GM18519 (cell line): ENCODE measurements around the gene C6orf136.
A peak's percentile ranks its signal among the peaks of the same experiment; 100 is the strongest.

ENCODE experiments used
- ATAC-seq: cut with Tn5 transposase; IDR thresholded peaks from one replicate; pipeline ENCODE4 v1.9.1; 2021; ENCODE audit warnings: mild to moderate bottlenecking, moderate library complexity; ENCODE audit not compliant: unreplicated experiment, low FRiP score

The C6orf136 gene

DNA sequence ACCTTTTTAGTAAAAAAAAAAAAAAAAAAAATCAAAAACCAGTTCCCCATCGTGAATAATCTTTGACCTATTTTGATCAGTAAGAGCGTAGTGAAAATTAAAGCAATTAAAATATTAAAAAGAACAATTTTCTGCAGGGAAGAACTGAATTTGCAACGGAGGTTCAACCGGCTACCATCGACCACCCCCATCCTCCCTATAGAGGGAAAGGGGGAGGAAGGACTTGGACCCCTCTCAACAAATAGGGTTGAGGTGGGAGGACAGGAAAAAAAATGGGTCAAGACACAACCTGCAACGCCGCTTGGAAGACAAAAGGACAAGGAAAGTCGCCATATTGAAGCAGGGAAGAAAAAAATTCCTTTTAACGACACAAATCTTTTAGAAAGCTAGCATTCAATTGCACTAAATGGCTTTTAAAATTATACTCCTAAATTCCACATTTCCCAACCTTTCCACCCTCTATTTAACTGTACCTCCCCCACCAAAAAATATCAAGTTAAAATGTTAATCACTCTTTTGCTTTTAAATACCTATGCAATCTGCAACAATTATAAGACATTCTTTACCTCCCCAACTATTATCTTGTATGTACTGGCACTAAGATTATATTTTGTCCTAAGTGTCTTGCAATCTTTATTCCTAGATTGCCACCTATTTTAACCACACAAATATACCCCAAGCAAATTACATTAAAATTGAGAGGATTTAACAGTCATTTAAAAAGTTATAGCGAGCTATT is 31.5 kb upstream of the C6orf136 start:
- no peak for ATAC-seq

DNA sequence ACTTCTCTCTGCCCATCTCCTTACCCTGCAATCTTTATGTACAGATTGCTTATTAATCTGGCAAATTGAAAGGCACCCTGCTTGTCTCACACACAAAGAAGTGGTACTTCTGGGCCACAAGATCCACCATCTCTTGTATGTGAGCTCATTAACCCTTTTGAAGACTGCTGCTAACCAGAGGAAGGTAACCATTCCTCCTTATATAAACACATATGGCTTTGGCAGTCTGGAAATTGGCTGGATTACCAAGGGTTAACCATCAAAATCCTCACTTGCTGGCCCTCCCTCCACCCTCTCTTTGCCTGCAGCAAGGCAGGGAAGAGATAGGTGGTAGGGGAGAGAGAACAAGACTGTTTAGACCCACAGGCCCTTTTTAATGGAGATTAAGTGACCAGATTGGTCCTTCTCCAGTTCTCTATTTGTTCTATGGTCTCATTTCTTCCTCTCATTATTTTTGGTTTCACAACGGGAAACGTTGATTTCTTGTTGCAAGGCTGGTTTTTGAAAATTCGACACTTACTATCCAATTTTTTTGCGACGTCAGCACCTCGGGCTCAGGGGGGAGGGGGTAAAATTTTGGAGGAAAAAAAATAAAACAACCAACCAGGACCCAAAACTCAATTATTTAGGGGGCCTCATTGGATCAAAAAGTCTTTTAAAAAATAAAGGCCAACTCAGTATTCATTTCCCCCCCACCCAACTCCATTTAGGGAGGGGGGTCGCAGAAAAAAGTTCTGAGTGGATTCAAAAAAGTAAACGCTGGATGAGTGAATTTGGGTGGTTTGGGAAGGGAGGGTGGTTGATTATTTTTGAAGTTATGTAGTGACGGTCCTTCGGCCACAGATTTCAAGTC is 30.7 kb upstream of the C6orf136 start:
- ATAC-seq: no peak

DNA sequence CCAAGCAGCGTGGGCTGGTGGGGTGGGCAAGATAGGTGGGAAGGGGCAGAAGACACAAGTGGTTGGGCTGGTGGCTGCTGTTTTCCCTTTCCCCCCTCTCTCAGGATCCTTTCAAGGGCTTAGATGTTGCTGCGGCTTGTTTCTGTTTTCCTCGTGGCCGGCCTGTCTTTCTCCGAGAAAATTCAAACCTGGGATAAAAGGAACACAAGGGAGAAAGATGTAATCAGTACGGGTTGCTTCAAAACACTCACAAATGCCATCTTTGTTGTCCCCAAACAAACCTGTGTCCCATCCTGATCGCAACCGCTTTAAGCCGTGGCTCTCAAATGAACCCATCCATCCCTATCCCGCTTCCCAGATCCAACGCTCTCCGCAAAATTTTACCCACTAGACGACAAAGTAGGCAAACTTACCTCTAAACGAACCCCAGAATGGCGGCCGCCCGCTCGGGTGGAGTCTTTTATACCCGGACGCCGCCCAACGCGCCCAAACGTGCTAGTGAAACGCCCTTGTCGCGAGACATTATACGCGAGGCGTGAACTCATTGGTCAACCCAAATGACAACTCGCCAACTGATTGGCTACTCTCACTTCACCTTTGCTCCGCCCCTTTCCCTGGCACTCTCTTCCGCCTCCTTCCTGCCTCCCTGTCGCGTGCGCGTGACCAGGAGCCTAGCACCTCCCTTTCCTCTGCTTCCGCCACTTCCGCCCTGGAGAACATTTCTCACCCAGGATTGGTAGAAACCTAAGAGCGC is 29.9 kb upstream of the C6orf136 start, which contains the start of gene PPP1R10:
Gene PPP1R10 (minus strand): TSS at position 433 of the 754 bp plus-strand sequence. CDS start 7,299 bp downstream, outside the sequence.
- ATAC-seq: peak; percentile 56

DNA sequence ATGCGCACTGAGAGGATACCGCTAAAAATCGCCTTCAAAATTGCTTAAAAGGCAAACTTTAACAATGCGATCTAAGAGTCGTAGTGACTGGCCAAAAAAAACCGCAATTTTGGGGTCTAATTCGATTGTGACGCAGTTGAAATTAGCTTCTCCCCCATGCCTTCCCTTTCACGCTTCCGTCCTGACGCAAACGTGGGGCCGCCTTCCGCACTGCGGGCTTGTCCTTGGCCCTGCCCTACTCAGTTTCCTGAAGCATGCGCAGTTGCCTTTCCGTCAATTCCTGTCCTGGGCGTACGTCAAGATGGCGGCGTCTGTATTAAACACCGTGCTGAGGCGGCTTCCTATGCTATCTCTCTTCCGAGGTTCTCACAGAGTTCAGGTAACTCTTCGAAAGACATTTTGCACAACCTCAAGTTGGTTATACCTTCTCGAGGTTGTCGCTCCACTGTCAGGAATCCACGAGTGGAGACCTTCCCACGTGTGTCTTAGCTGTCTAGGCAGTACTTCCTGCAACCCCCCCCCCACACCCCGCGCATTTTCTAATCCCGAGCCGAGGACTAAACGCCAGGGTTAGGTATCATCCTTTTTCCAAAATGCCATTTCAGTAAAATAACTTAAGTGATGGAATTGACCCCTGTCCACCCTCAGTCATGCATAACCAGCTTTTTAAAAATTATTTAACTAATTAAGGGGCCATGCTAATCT is 29.2 kb upstream of the C6orf136 start, which contains the start of gene MRPS18B:
Gene MRPS18B (plus strand): TSS at position 276 of the 705 bp plus-strand sequence. CDS start 26 bp downstream, at position 302.
- ATAC-seq: peak; percentile 49

DNA sequence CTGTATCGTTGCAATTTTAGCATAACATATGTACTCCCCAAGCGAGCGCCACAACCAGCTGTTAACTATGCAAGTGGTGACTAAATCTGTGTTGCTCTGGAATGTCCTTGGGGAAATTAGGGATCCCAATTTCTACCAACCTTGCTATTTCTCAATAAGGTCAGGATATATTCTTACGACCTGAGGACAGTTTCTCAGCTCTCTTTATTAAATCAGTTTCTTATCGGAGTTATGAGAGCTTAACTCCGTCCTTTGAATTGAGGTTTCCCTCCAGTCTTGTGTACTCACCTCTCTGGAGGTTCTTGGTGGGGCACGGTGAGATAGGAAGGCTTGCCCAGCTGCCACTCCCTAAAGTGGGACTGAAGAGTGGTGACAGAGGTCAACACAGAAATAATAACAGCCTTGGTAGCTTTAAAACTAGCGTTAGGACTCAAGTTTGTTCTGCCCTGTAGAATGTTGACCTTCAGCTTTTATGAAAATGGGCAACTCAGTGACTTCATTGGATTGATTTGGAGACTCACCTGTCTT is 28.6 kb upstream of the C6orf136 start:
- no peak for ATAC-seq

DNA sequence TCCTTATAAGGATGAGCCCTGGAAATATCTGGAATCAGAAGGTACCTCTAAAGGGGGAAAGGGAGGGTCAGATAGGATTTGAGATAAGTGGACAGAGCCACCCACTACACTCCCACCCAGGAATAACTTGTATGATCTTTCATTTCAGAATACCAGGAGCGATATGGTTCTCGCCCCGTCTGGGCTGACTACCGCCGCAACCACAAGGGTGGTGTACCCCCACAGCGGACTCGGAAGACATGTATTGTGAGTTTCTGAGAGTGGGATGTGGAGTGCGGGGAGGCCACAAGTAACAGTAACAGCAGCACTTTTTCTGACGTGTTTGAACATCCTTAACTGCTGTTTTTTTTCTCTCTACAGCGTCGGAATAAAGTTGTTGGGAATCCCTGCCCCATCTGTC is 27.4 kb upstream of the C6orf136 start:
- no peak for ATAC-seq

DNA sequence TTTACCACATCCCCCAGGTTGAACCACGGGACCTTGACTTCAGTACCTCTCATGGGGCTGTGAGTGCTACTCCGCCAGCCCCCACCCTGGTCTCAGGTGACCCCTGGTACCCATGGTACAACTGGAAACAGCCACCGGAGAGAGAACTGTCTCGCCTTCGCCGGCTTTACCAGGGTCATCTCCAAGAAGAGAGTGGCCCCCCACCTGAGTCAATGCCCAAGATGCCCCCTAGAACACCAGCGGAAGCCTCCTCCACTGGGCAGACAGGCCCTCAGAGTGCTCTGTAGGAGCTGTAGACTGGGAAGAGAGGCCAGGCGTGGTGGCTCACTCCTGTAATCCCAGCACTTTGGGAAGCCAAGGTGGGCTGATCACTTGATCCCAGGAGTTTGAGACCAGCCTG is 21.4 kb upstream of the C6orf136 start:
- no peak for ATAC-seq

DNA sequence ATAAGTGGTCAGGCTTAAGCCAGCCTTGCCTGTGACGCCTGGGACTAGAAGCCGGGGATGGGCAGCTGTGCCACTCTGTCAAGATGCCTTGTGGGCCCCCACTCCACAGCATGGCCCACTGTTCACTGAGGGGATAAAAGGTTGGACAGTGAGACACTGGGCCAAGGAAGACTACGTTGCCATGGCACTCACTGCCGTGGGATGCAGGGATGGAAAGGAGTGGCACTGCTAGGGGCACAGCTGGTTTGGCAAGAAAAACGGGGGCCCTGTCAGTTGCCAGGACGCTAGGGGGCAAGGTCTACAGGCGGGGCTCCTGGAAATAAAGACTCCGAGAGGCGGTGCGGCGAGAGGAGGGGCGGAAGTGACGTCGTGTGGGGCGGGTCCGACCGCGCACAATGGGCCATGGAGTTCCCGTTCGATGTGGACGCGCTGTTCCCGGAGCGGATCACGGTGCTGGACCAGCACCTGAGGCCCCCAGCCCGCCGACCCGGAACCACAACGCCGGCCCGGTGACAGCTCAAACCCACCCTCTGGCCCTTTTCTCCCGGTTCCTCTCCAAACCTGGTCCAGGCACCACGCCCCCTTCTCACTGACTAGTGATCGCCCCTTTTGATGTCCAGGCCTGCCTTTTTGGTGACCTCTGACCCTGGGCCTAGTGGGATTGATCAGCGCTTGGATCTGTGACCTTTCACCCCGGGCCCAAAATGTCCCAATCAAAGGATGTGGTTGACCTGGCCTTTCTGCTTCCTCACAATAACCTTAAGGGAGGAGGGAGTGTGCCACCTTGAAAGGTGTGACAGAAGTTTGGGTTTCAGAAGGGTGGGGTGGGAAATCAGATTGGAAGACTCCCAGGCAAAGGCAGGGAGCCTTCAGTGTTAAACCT is 20.2 kb upstream of the C6orf136 start, which contains the start of gene ATAT1:
Gene ATAT1 (plus strand): TSS at position 391 of the 883 bp plus-strand sequence.
- ATAC-seq: no peak

DNA sequence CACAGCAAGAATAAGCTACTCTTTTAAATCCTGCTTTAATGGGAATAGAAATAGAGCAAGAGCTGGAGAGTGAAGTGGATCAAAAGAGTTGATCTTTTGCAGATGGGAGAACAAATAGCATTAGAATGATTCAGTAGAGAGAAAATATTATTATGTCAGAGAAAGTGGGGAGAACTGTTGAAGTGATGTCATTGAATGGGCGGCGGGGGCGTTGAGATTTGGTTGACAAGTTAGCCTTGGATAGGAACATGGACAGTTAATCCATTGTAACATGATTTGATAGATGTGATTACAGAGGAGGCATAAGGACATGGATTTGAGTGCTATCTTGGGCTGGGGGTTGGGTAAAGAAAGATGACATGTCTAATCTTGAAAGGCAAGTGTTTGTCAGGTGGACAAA is 11.1 kb upstream of the C6orf136 start:
- no peak for ATAC-seq

DNA sequence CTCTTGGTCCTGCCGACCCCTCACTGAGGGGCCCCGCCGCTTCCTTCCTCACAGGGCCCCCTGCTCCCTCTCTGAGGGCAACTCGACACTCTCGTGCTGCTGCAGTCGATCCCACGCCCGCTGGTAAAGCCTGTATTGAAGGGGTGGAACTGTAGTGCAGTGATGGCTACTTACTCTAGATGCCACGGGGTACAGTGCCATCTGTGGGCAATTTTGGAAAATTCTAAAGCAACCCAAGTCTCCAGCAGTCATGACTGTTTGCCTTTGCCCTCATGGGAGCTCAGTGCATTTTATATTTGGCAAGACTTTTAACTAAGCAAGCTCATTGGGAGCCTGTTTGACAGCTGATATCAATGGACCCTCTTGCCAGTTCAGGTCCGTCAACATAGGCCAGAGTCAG is 6.5 kb upstream of the C6orf136 start:
- ATAC-seq: no peak

DNA sequence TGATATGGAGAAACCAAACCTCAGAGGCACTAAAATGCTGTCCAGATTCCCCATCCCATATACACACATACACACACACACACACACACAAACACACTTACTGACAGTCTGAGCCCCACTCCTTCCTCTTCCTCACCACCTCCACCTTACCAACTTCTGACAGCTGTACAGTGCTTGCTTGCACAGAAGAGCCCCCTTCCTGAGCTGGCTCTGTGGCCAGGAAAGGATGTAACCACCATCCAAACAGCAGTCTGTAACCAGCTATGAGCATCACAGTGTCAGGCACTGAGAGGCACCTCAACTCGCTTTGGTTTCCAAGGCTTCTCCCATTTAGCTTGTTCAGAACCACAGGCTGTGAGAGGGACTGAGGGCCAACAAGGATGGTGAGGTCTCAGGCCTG is 5.9 kb upstream of the C6orf136 start:
- ATAC-seq: no peak

DNA sequence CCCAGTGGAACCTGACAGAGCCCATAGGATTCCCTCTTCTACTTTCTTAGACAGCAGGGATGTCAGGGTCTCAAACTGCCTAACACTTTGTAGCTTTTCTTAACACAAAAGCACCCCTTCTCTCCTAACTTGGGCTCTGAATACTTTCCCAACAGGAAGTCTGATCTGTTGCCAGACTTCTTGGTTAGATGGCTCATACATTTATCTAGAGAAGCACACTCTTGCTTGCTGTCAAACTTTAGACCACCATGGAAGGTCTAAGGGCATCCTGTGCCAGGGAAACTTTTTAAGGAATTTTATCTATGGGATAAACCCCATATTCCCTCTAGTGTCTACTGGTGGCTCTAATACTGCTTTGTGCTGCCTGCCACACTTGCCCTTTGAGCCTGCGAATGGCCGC is 3.3 kb upstream of the C6orf136 start:
- no peak for ATAC-seq

DNA sequence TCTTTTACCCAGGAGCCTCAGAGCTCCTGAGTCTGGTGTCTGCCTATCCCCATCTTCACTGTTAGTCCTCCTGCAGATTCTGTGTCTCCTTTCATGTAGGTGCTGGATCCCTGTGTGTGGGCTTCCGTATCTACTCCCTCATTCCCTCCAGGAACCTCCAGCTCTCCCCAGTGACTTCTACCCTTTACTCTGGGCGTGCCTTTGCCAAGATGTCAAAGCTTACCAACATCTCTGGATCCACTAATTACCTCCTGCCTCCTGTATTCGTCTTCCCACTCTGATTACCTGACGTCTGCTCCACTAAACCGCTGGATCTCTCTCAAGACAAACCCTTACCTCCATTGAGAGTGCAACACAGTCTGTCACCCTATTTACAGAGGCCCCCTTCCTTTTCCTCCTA is 2.2 kb upstream of the C6orf136 start:
- ATAC-seq: no peak

DNA sequence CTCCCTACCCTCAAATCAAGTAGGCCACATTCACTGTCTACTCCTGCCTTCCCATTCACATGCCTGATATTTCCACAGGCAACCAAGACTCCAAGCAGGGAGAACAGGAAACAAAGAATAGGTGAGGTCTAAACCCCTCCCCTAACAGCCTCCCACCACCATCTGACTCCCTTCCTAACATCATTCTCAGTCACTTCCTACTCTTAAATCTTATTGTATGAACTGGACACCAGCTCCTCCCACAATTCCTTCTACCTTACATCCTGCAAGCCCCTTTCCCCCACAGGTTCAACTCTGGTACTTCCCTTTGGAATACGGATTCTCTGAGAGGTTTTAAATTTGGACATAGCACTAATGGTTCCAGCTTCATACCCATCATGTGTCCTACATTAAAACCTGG is 944 bp upstream of the C6orf136 start:
- no peak for ATAC-seq

DNA sequence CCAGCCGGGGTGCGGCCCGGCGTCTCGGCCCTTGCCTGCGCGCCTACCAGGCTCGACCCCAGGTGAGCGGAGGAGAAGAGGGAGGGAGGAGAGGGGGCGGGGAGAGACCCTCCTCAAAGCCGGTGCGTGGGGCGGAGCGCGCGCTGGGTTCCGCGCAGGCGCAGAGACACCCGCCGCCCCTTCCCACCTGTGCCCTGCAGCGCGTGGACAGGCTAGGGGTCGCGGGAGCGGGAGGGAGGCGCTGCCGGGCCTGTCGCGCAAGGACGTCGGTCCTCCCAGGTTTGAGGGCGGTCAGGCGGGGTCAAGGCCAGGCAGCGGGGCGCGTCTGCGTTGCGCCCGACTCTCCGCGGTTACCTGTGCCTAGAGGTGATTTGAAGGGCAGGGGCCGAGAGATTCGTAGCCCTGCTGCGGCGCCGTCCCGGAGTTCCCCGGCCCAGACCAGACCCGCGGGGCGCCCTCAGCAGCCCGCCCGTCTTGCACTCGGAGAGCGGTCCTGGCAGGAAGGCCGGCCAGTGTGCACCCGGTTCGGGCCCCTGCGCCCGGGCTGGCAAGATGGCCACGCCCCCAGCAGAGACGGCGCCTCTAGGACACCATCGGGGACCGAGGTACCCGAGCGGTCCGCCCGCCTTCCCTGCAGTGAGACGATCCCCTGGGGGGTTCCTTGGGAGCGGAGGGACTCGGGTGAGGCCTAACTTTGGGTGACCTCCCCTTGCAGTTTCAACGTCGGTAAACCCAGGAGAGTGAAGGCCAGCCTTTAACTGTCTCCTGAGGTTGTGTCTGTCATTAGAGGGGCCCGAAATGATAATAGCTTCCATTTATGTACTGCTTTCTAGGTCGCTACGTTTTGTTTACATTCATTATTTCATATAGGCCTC is 546 bp downstream of the C6orf136 start:
- no peak for ATAC-seq

DNA sequence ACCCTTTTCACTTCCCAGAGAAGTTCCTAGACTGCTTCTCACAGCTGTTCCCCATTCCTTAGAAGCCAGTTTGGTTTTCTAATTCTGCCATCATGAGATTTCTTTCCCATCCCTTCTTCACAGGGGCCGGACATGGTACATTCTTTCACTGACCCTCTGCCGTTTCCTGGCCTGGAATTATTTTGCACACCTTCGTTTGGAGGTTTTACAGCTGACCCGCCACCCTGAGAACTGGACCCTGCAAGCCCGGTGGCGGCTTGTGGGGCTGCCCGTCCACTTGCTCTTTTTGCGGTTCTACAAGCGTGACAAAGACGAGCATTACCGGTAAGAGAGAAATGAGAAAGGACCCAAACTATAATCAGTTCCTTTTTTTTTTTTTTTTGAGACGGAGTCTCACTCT is 4.2 kb downstream of the C6orf136 start:
- ATAC-seq: no peak

DNA sequence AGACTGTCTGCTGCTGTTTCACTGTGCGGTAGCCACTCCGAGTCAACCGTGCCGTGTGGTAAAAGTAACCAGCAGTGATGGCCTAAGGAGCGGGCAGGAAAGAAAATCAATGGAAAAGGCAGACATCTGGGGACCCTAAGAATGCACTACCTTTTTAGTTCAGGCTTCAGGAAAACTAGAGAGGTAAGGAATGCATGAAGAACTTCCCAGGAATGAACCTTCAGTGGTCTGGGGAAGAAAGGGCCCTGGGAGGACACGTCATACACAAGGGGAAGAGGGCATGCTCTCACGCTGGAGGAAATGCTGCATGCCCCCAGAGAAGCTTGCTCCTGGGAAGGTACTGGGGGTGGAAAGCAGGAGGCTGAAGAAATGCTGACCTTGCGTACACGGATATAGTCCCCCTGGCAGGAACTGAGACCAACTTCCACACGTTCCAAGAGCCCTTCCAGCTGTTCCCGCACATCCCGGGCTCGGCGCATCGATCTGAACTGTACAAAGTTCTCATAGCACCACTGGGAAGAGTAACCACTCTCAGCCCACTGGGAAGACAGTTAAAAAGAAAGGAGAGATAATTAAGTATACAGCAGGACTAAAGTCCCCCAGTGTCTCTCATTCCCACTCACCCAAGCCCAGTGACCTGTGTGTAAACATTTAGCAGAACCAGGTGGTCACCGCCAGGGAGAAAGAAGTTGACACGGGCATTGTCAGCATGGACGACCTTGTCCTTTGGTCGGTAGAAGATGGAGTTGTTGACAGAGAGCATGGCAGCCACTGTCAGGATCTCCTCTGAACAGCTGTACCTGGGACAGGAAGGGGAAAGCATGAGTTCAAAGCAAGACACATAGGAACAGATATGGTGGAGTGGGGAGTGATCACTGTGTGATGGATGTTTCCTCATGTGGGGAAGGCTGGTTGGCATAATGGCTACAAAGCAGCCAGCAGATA is 8.1 kb downstream of the C6orf136 start:
- no peak for ATAC-seq
